Neuronal stem cell (in vitro differentiated cells): ENCODE results near the gene ARHGAP12.

Experiments used
- DNase-seq: peaks from one replicate; pipeline ENCODE4 v3.0.0-alpha.2; 2013; ENCODE audit warnings: low spot score
- H2AFZ ChIP-seq: one replicate; pipeline ENCODE4 v1.6.1; 2013; ENCODE audit warnings: mild to moderate bottlenecking, low read length, inconsistent platforms
- H2AK5ac ChIP-seq: 2 replicates; pipeline ENCODE4 v1.6.1; 2013; ENCODE audit warnings: low read depth, mild to moderate bottlenecking, inconsistent platforms, low read length, moderate library complexity, mixed read lengths
- H2BK120ac ChIP-seq: 2 replicates; pipeline ENCODE4 v1.6.1; 2013; ENCODE audit warnings: low read depth, mild to moderate bottlenecking, inconsistent platforms, low read length, moderate library complexity, mixed read lengths
- H2BK12ac ChIP-seq: one replicate; pipeline ENCODE4 v1.6.1; 2013; ENCODE audit warnings: low read length, inconsistent platforms
- H2BK15ac ChIP-seq: 2 replicates; pipeline ENCODE4 v1.6.1; 2013; ENCODE audit warnings: mild to moderate bottlenecking, low read length, inconsistent platforms, mixed read lengths
- H2BK5ac ChIP-seq: one replicate; pipeline ENCODE4 v1.6.1; 2013; ENCODE audit warnings: inconsistent platforms, mild to moderate bottlenecking, low read length, moderate library complexity
- H3K14ac ChIP-seq: one replicate; pipeline ENCODE4 v1.6.1; 2013; ENCODE audit warnings: low read length, inconsistent platforms
- H3K18ac ChIP-seq: 2 replicates; pipeline ENCODE4 v1.6.1; 2013; ENCODE audit warnings: low read length, inconsistent platforms
- H3K23ac ChIP-seq: 2 replicates; pipeline ENCODE4 v1.6.1; 2013; ENCODE audit warnings: low read depth, mild to moderate bottlenecking, mixed read lengths, low read length, inconsistent platforms; ENCODE audit not compliant: poor library complexity
- H3K27ac ChIP-seq: replicated peaks from 3 replicates; pipeline ENCODE4 v1.5.1; 2013; ENCODE audit warnings: low read length, inconsistent platforms
- H3K27me3 ChIP-seq, 3 experiments: 2 replicates each; pipeline ENCODE4 v1.6.1; 2013; ENCODE audit warnings: low read length in 3 of 3, mild to moderate bottlenecking in 2 of 3, inconsistent platforms in 1 of 3, low read depth in 1 of 3, mixed read lengths in 1 of 3, moderate library complexity in 1 of 3; ENCODE audit not compliant: control insufficient read depth in 3 of 3, insufficient read depth in 3 of 3
- H3K36me3 ChIP-seq, 2 donors: replicated peaks in 1 of 2; 2 replicates each; pipeline ENCODE4 v1.6.1; 2013; ENCODE audit warnings: low read length in 2 of 2; ENCODE audit not compliant: control insufficient read depth in 2 of 2, insufficient read depth in 2 of 2
- H3K4ac ChIP-seq: 2 replicates; pipeline ENCODE4 v1.6.1; 2013; ENCODE audit warnings: inconsistent platforms, mild to moderate bottlenecking, low read length, moderate library complexity
- H3K4me1 ChIP-seq, 2 donors: 1 replicate in 1 of 2; 2 replicates in 1 of 2; pipeline ENCODE4 v1.6.1; 2013; ENCODE audit warnings: low read length in 2 of 2, low read depth in 1 of 2; ENCODE audit not compliant: control insufficient read depth in 2 of 2, insufficient read depth in 1 of 2
- H3K4me2 ChIP-seq: one replicate; pipeline ENCODE4 v1.6.1; 2013; ENCODE audit warnings: mild to moderate bottlenecking, low read length, inconsistent platforms; ENCODE audit not compliant: insufficient read depth, poor library complexity, severe bottlenecking
- H3K4me3 ChIP-seq, 2 donors: 2 replicates each; pipeline ENCODE4 v1.5.1; 2013; ENCODE audit warnings: low read length in 2 of 2, mild to moderate bottlenecking in 2 of 2, inconsistent platforms in 1 of 2, moderate library complexity in 1 of 2
- H3K79me1 ChIP-seq: one replicate; pipeline ENCODE4 v1.6.1; 2013; ENCODE audit warnings: low read depth, mild to moderate bottlenecking, inconsistent platforms, low read length, moderate library complexity
- H3K9ac ChIP-seq: one replicate; pipeline ENCODE4 v1.6.1; 2013; ENCODE audit warnings: mild to moderate bottlenecking, low read depth, low read length, inconsistent platforms; ENCODE audit not compliant: poor library complexity
- H3K9me3 ChIP-seq, 2 donors: replicated peaks in 1 of 2; 2 replicates each; pipeline versions ENCODE3 to v1.6.1; 2013; ENCODE audit warnings: low read length in 2 of 2, mild to moderate bottlenecking in 2 of 2, inconsistent platforms in 1 of 2, low read depth in 1 of 2, mixed read lengths in 1 of 2, moderate library complexity in 1 of 2; ENCODE audit not compliant: control insufficient read depth in 2 of 2, insufficient read depth in 1 of 2
- H4K8ac ChIP-seq: one replicate; pipeline ENCODE4 v1.6.1; 2013; ENCODE audit warnings: low read depth, mild to moderate bottlenecking, inconsistent platforms, low read length, moderate library complexity
- H4K91ac ChIP-seq: one replicate; pipeline ENCODE4 v1.6.1; 2013; ENCODE audit warnings: low read length, low read depth, mild to moderate bottlenecking, inconsistent platforms; ENCODE audit not compliant: poor library complexity
- WGBS, 2 donors: extraction: QIAGEN DNeasy Blood & Tissue Kit; methylation state at CpG; one replicate each; pipeline ENCODE4 v1.1.7; 2013; ENCODE audit warnings: missing lambda C conversion rate in 2 of 2, mixed read lengths in 1 of 2; ENCODE audit not compliant: insufficient read length in 2 of 2, insufficient replicate concordance in 1 of 2; ENCODE audit errors: extremely low coverage in 2 of 2; 5-methylcytosine and 5-hydroxymethylcytosine counted together

ARHGAP12 gene

DNA sequence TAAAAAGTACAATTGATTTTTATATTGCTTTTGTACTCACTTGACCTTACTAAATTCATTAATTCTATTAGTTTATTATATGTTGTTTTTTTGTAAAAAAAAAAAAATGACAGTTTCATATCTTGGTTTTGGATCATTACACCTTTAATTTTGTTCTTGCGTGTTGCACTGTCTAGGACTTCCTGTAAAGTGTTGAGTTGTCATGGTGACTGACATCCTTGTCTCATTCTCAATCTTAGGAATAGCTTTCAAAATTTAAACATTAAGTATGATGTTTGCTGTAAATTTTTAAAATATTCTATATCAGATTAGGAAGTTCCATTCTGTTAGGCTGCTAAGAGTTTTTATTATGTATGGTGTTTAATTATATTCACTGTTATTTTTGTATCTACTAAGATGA lies 139.1 kb downstream of the ARHGAP12 start:
- Histone ChIP-seq H2BK15ac (no peak overlapping the region), H3K79me1 (no peaks in the 10 kb centered on the region), H3K9me3 (no peaks in the 10 kb centered on the region), H2BK12ac (no peak overlapping the region), H3K9ac (no peak overlapping the region), H3K18ac (no peak overlapping the region), H3K4me1 (no peaks in the 10 kb centered on the region), H2AFZ (no peak overlapping the region), H2BK5ac (no peak overlapping the region), H3K4me2 (no peak overlapping the region), H3K14ac (no peak overlapping the region), H3K4me3 (no peak overlapping the region), H4K8ac (no peak overlapping the region), H3K27ac (no peak overlapping the region), H2BK120ac (no peak overlapping the region), H3K4ac (no peak overlapping the region), H2AK5ac (no peak overlapping the region), H3K23ac (no peak overlapping the region), H3K27me3 (no peaks in the 10 kb centered on the region), H4K91ac (no peak overlapping the region), H3K36me3 (no peaks in the 10 kb centered on the region)
- DNase-seq, result no peak
- WGBS, 2 donors, result no CpG with 5 or more reads among the region's 1 CpG

DNA sequence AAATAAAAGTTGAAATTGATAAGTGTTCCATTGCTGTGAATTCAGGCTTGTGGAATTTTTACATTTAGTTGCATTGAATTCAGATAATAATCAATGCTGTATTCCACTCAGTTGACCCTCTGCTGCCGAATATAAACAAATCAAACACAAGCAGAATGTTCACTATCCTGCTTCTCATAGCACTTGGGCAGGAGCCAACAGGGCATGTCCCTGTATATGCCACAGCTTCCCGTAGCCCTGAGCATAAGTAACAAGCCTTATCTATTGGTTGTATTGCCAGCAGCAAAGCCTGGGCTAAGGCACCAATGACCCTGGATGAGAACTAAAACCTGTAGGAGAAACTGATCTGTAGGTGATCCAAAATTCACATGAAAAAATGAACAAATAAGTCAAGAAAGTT lies 145.9 kb downstream of the ARHGAP12 start:
- Histone ChIP-seq H2BK5ac (no peak overlapping the region), H3K18ac (no peak overlapping the region), H4K8ac (no peak overlapping the region), H3K23ac (no peak overlapping the region), H3K4me1 (no peaks in the 10 kb centered on the region), H2BK15ac (no peak overlapping the region), H3K9me3 (no peaks in the 10 kb centered on the region), H4K91ac (no peak overlapping the region), H3K27me3 (no peaks in the 10 kb centered on the region), H3K27ac (no peak overlapping the region), H3K36me3 (no peaks in the 10 kb centered on the region), H3K9ac (no peak overlapping the region), H2BK12ac (no peak overlapping the region), H3K4ac (no peak overlapping the region), H3K4me3 (no peak overlapping the region), H3K4me2 (no peak overlapping the region), H3K79me1 (peaks cover 2% of the 10 kb centered on the region), H2AK5ac (no peak overlapping the region), H3K14ac (no peak overlapping the region), H2BK120ac (no peak overlapping the region), H2AFZ (no peak overlapping the region)
- WGBS, 2 donors, result no CpG with 5 or more reads among the region's 2 CpGs
- no peak for DNase-seq

DNA sequence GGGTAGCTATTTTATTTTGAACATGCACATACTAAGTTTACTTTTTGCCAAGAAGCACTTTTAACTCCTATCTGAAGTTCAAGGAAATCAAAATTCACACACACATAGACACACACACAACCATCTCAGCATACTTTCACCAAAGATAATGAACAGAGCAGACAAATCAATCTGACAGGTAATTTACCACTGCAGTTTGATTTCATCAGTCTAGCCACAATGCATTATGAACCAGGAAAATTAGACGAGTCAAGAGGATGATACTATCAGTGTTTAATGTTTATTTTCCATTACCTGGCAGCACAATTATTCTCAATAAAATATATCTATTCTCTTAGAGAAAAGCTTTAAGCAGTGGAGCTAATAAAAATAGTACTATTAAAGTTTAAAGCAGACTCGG lies 147.9 kb downstream of the ARHGAP12 start:
- Histone ChIP-seq H2BK120ac (no peak overlapping the region), H2BK15ac (no peak overlapping the region)
- WGBS, 2 donors, result no CpG with 5 or more reads among the region's 2 CpGs

DNA sequence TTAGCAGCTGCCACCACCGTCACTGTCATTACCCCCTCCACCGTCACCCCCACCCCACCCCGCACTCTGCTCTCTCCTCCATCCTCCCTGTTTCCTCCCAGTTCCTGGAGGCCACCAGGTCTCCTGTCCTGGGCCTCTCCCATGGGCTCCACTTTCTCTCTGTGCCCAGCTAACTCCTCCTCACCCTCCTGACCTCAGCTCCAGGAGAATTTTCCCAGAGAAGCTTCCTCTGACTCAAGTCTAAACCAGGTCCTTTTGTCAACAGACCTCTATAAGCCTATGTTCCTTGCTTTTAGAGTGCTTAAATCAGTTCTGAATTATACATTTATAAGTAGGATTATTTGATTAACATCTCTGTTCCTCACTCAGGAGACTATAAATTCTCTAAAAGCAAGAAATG lies 150.0 kb downstream of the ARHGAP12 start:
- no peak overlapping the region for H2AFZ ChIP-seq
- no peak overlapping the region for H4K8ac ChIP-seq
- no peak for DNase-seq
- H2BK5ac ChIP-seq, result no peak overlapping the region
- H3K27me3 ChIP-seq, result no peaks in the 10 kb centered on the region
- H2BK15ac ChIP-seq, result no peak overlapping the region
- WGBS, 2 donors, result no CpG with 5 or more reads among the region's 3 CpGs
- H3K4me3 ChIP-seq, result no peak overlapping the region
- H3K9ac ChIP-seq, result no peak overlapping the region
- H3K18ac ChIP-seq, result no peak overlapping the region
- H2BK120ac ChIP-seq, result no peak overlapping the region
- no peak overlapping the region for H2BK12ac ChIP-seq
- no peak overlapping the region for H3K23ac ChIP-seq
- peaks cover 2% of the 10 kb centered on the region for H3K79me1 ChIP-seq
- H3K4ac ChIP-seq, result no peak overlapping the region
- H3K4me1 ChIP-seq, result peaks cover 15 to 19% of the 10 kb centered on the region in 2 donors
- no peak overlapping the region for H3K14ac ChIP-seq
- no peak overlapping the region for H2AK5ac ChIP-seq
- H3K27ac ChIP-seq, result no peak overlapping the region
- peaks cover 3 to 9% of the 10 kb centered on the region in 2 donors for H3K9me3 ChIP-seq
- peaks cover 0 to 1% of the 10 kb centered on the region in 2 donors for H3K36me3 ChIP-seq
- H4K91ac ChIP-seq, result no peak overlapping the region
- no peak overlapping the region for H3K4me2 ChIP-seq

More for the DNA sequence above, 147.9 kb downstream of the ARHGAP12 start:
- Histone ChIP-seq H3K4ac (no peak overlapping the region), H2BK12ac (no peak overlapping the region), H4K8ac (no peak overlapping the region), H3K4me3 (no peak overlapping the region), H3K14ac (no peak overlapping the region), H2BK5ac (no peak overlapping the region), H4K91ac (no peak overlapping the region), H3K27me3 (no peaks in the 10 kb centered on the region), H3K4me2 (no peak overlapping the region), H2AFZ (no peak overlapping the region), H2AK5ac (no peak overlapping the region), H3K9ac (no peak overlapping the region), H3K23ac (no peak overlapping the region), H3K4me1 (no peaks in the 10 kb centered on the region), H3K9me3 (peaks cover 3 to 9% of the 10 kb centered on the region in 2 donors), H3K27ac (no peak overlapping the region), H3K79me1 (peaks cover 2% of the 10 kb centered on the region), H3K18ac (no peak overlapping the region), H3K36me3 (peaks cover 0 to 1% of the 10 kb centered on the region in 2 donors)
- DNase-seq, result no peak
